ENCODE results near the gene TERC.

The TERC gene

GRCh38 chr3:169787791-169788190 is 22.9 kb upstream of the TERC start:
- Histone ChIP-seq H3K27ac (replicated peaks) (no peak overlapping the region), H3K27me3 (ENCODE audit: insufficient read depth, poor library complexity, severe bottlenecking) (no peaks in the 10 kb centered on the region), H3K4me3 (replicated peaks; ENCODE audit: insufficient read depth, low read length) (no peak overlapping the region)
- no peak for DNase-seq (ENCODE audit: low read depth in 1 of 2, low spot score in 1 of 2)
- TF ChIP-seq CTCF (IDR thresholded peaks at IDR 0.05; ENCODE audit: insufficient read depth, low read length) (no peak), SPI1 (IDR thresholded peaks at IDR 0.05; ENCODE audit: borderline replicate concordance, low read depth) (no peak), REST (IDR thresholded peaks at IDR 0.05; ENCODE audit: insufficient replicate concordance, low read depth) (no peak), GABPA (IDR thresholded peaks at IDR 0.05; ENCODE audit: low read depth) (no peak), POLR2AphosphoS5 (IDR thresholded peaks at IDR 0.05; ENCODE audit: low read depth) (no peak)

- H3K27ac ChIP-seq (replicated peaks) = no peak overlapping the region
- H3K4me3 ChIP-seq (replicated peaks; ENCODE audit: insufficient read depth, low read length) = no peak overlapping the region
- TF ChIP-seq CTCF (IDR thresholded peaks at IDR 0.05; ENCODE audit: insufficient read depth, low read length) (no peak), POLR2AphosphoS5 (IDR thresholded peaks at IDR 0.05; ENCODE audit: low read depth) (no peak), GABPA (IDR thresholded peaks at IDR 0.05; ENCODE audit: low read depth) (no peak), SPI1 (IDR thresholded peaks at IDR 0.05; ENCODE audit: borderline replicate concordance, low read depth) (no peak), REST (IDR thresholded peaks at IDR 0.05; ENCODE audit: insufficient replicate concordance, low read depth) (no peak)
- no peaks in the 10 kb centered on the region for H3K27me3 ChIP-seq (ENCODE audit: insufficient read depth, poor library complexity, severe bottlenecking)
- DNase-seq (ENCODE audit: low read depth in 1 of 2, low spot score in 1 of 2) = no peak
Measured at GRCh38 chr3:169787120-169787519, 22.3 kb upstream of the TERC start.

- DNase-seq (ENCODE audit: low read depth in 1 of 2, low spot score in 1 of 2) = no peak
- H3K27ac ChIP-seq (replicated peaks) = no peak overlapping the region
- TF ChIP-seq SPI1 (IDR thresholded peaks at IDR 0.05; ENCODE audit: borderline replicate concordance, low read depth) (no peak), GABPA (IDR thresholded peaks at IDR 0.05; ENCODE audit: low read depth) (no peak), POLR2AphosphoS5 (IDR thresholded peaks at IDR 0.05; ENCODE audit: low read depth) (no peak), REST (IDR thresholded peaks at IDR 0.05; ENCODE audit: insufficient replicate concordance, low read depth) (no peak), CTCF (IDR thresholded peaks at IDR 0.05; ENCODE audit: insufficient read depth, low read length) (no peak)
- no peaks in the 10 kb centered on the region for H3K27me3 ChIP-seq (ENCODE audit: insufficient read depth, poor library complexity, severe bottlenecking)
- no peak overlapping the region for H3K4me3 ChIP-seq (replicated peaks; ENCODE audit: insufficient read depth, low read length)
Measured at GRCh38 chr3:169781209-169781855, 16.5 kb upstream of the TERC start.
